Kidney epithelial cell (primary cell): ENCODE data around the gene C11orf68. TPM values are rescaled to one million over a fixed set of nuclear protein-coding genes. Genes with fewer than 3 reads are reported as not detected.

ENCODE experiments used
- DNase-seq: peaks from one replicate; pipeline ENCODE4 v3.0.0-alpha.2; 2010; ENCODE audit warnings: low read depth
- H3K27me3 ChIP-seq: 2 replicates; pipeline ENCODE4 v1.6.0; 2011; ENCODE audit warnings: low read length; ENCODE audit not compliant: control insufficient read depth, insufficient read depth
- H3K36me3 ChIP-seq: 2 replicates; pipeline ENCODE4 v1.5.1; 2011; ENCODE audit warnings: low read length; ENCODE audit not compliant: control insufficient read depth, insufficient read depth
- H3K4me3 ChIP-seq: 2 replicates; pipeline ENCODE4 v1.5.1; 2011; ENCODE audit warnings: low read depth, mild to moderate bottlenecking, control low read depth, low read length
- total RNA-seq: library from RNA; depleted of rRNA; stranded (reverse); fragments of >200 nt; gene quantifications from 2 replicates; pipeline ENCODE4 v1.2.3, GENCODE V29; 2015
- TF ChIP-seq, protein P1 (sequence below): IDR thresholded peaks from 2 replicates; pipeline ENCODE4 v1.5.1; 2011; ENCODE audit warnings: mild to moderate bottlenecking, moderate library complexity, low read length, control low read depth, inconsistent platforms; ENCODE audit not compliant: insufficient read depth, poor library complexity, severe bottlenecking

The C11orf68 gene
- total RNA-seq, 1 donor from 2014 or later: 19.7 TPM

DNA sequence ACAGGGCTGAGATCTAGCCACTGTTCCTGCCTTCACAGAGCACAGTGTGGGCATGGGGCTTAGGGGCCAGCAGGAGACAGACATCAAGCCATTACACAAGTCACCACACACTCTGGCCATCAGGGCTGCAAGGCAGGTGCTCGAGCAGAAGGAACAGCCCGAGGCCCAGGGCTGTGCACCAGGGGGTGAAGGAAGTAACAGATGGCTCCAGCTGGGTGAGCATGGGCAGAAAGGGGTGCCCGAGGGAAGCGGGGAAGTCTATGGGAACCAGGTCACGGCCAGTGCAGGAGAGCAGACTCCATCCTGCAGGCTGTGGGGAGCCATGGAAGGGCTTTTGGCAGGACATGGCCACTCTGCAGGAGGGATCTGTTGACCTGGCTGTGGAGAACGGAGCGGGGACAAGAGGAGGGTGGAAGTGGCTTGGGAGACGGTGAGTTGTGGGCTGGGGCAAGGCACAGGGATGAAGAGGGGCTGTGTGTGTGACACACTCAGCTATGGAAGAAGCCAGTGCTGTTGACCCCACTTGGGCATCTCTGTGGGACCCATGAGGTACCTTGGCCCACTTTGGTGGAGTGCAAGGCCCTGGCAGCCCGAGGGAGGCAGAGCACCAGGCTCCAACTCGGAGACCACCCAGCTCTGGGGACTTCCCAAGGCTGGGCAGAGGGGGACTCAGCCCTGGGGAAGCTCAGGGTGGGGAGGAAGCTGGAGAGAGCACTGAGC lies 3.6 kb downstream of the C11orf68 start:
- no peaks in the 10 kb centered on the region for H3K27me3 ChIP-seq
- no peak for DNase-seq
- TF ChIP-seq, protein P1, sequence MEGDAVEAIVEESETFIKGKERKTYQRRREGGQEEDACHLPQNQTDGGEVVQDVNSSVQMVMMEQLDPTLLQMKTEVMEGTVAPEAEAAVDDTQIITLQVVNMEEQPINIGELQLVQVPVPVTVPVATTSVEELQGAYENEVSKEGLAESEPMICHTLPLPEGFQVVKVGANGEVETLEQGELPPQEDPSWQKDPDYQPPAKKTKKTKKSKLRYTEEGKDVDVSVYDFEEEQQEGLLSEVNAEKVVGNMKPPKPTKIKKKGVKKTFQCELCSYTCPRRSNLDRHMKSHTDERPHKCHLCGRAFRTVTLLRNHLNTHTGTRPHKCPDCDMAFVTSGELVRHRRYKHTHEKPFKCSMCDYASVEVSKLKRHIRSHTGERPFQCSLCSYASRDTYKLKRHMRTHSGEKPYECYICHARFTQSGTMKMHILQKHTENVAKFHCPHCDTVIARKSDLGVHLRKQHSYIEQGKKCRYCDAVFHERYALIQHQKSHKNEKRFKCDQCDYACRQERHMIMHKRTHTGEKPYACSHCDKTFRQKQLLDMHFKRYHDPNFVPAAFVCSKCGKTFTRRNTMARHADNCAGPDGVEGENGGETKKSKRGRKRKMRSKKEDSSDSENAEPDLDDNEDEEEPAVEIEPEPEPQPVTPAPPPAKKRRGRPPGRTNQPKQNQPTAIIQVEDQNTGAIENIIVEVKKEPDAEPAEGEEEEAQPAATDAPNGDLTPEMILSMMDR: no peak
- H3K36me3 ChIP-seq: no peaks in the 10 kb centered on the region
- no peak overlapping the region for H3K4me3 ChIP-seq

DNA sequence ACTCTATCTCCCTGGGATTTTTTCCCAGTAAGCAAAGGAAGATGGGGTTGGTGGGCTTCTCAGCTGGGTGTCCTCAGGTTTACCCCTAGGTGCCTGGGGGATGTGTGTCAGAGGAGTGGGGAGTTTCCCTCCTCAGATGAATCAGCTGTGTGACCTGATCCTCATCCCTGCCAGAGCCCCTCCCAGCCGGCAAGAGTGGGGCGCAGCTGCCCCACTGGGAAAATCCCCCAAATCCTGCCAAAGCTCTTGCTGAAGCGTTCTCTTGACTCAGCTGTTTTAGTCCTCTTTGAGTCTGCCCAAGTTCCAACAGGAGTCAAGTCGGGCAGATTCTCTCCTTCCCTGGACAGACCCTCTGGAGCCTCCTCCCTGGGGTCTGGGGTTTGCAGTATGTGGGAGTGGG lies 6.0 kb downstream of the C11orf68 start:
- DNase-seq: no peak
- Histone ChIP-seq H3K4me3 (no peak overlapping the region), H3K27me3 (no peaks in the 10 kb centered on the region), H3K36me3 (no peaks in the 10 kb centered on the region)
- TF ChIP-seq, protein P1: no peak

DNA sequence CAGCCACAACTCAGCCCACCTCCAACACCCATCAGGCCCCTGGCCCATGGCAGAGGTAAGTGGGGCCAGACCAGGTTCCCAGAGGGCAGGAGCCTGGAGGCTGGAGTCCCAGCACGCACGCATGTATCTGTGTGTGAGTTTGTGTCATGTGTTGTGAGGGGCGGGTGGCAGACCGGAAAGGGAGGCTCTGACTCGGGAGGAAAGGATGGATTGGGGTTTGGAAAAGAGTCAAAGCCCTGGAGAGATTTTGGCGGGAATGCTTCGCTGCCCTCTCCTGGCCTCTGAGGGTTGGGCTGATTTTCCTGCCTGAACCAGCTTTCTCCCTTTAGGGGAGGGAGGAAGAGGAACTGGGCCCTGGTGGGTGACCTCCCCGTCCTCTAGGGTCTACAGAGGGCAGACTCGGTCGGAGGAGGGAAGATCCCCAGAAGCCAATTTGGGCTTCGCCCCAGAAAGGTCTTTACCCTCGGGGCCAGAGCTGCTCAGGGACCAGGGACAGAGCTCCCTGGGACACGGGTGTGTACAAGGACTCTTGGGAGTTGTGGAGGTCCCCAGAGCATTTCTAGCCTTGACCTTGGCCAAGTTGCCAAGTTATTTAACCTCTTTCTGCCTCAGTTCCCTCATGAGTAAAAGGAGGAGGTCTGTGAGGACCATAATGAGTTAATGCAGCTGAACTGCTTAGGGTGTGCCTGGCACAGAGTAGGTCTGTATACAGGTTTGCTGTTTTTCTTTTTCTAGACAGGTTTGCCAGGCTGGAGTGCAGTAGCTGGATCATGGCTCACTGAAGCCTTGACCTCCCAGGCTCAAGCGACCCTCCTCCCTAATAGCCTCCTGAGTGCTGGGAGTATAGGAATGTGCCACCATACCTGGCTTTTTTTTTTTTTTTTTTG lies 6.9 kb downstream of the C11orf68 start:
- H3K36me3 ChIP-seq: no peaks in the 10 kb centered on the region
- H3K27me3 ChIP-seq: no peaks in the 10 kb centered on the region
- TF ChIP-seq, protein P1: peak; percentile 38
- H3K4me3 ChIP-seq: no peak overlapping the region
- no peak for DNase-seq

DNA sequence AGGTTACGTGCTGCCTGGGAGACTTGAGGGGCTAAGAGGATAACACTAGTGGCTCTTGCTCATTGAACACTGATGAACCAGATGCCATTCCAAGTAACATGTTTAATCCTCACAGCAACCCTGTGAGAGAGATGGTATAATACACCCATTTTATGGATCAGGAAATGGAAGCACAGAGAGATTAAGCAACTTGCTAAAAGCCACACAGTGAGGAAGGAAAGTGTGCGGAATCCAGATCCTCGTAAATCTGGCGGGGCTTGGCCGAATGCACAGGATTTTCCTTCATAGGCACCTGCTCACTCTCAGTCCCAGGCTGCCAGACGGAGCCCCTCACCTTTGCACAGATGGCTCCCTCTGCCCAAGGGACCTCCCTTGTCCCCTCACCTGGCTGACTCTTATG lies 11.0 kb downstream of the C11orf68 start:
- H3K4me3 ChIP-seq: no peak overlapping the region
- H3K36me3 ChIP-seq: no peaks in the 10 kb centered on the region
- DNase-seq: no peak
- H3K27me3 ChIP-seq: no peaks in the 10 kb centered on the region
- TF ChIP-seq, protein P1: no peak

DNA sequence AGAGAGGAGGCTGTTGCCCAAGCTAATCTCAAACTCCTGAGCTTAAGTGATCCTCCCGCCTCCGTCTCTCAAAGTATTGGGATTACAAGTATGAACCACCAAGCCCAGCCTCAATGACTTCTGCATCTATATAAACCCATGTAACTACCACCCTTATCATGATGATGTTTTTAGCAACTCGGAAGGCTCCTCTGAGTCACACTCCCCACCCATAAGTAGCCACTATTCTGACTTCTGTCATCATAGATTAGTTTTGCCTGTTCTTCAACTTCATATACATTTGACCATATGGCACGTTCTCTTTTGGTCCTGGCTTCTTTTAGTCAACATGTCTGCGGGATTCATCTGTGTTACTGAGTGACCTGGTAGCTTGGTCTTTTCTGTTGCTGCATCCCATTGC lies 12.3 kb downstream of the C11orf68 start:
- Histone ChIP-seq H3K36me3 (no peaks in the 10 kb centered on the region), H3K27me3 (no peaks in the 10 kb centered on the region), H3K4me3 (no peak overlapping the region)
- TF ChIP-seq, protein P1: no peak
- no peak for DNase-seq
